ENCODE measurements around the gene GSG1. TPM values are rescaled to one million over a fixed set of nuclear protein-coding genes. Genes with fewer than 3 reads are reported as not detected.

Gene GSG1
- total RNA-seq, 1 experiment from 2014 or later: 0.22 TPM

DNA sequence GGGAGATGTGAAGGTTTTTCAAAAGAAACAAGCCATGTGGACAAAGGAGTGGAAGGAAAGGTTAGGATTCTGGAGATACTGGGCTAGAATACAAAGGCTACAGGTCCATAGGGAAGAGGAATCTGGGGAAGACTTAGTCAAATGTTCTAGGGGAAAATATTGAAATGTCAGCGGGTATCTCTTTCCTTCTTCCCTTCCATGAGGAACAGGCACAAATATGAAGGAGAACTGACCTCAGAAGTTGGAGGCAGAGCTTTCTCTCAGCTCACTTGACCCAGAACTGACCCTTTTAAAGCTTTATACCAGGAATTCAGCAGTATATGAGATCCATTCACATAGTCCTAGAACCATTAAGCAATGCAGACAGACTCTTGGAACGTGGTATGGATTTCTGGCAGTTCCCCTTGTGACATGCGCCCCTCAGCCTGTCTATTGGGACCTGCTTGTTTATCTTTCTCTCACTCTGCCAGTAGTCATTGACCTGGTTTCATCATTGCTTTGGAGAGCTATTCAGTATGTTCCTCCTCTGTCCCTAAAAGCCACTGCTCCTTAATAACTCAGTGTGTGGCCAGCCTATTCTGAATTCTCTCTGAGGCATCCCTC, 43.0 kb upstream of the GSG1 start:
- Histone ChIP-seq H2AK5ac (ENCODE audit: insufficient read length, low read length) (no peak overlapping the region), H2BK12ac (ENCODE audit: insufficient read length, low read depth, low read length) (no peak overlapping the region), H3K9ac (ENCODE audit: extremely low read depth, insufficient read length, low read length) (no peak overlapping the region), H2BK15ac (ENCODE audit: low read depth, low read length) (no peak overlapping the region), H4K5ac (ENCODE audit: insufficient read length, low read depth, low read length) (no peak overlapping the region), H4K91ac (ENCODE audit: insufficient read length, low read depth, low read length) (no peak overlapping the region), H2BK5ac (ENCODE audit: insufficient read length, low read length) (no peak overlapping the region), H4K8ac (replicated peaks; ENCODE audit: insufficient read length, low read depth, low read length) (no peak overlapping the region), H3K9me3 (ENCODE audit: control insufficient read depth, low read depth, low read length) (no peaks in the 10 kb centered on the region), H3K27ac (ENCODE audit: insufficient read length, low read depth, low read length) (no peak overlapping the region), H3K14ac (ENCODE audit: insufficient read depth, low read length) (no peak overlapping the region), H3K27me3 (ENCODE audit: insufficient read depth, low read length) (no peaks in the 10 kb centered on the region), H2BK120ac (ENCODE audit: low read depth, low read length, poor library complexity, severe bottlenecking) (no peak overlapping the region), H3K56ac (ENCODE audit: insufficient read length, low read depth, low read length) (no peak overlapping the region), H3K4me1 (ENCODE audit: insufficient read depth, low read length) (no peaks in the 10 kb centered on the region), H2BK20ac (ENCODE audit: low read depth, low read length, poor library complexity, severe bottlenecking) (no peak overlapping the region), H2AFZ (ENCODE audit: low read length) (no peak overlapping the region), H3K23ac (ENCODE audit: insufficient read length, low read depth, low read length) (no peak overlapping the region), H3K4me2 (ENCODE audit: insufficient read depth, insufficient read length, low read length) (no peak overlapping the region), H4K20me1 (ENCODE audit: control insufficient read depth, insufficient read depth, insufficient read length) (no peaks in the 10 kb centered on the region), H3T11ph (ENCODE audit: low read length) (no peak overlapping the region), H3K4ac (ENCODE audit: low read depth, low read length) (no peak overlapping the region), H3K18ac (ENCODE audit: insufficient read length, low read depth, low read length) (no peak overlapping the region), H3K79me2 (ENCODE audit: insufficient read depth, low read length) (no peaks in the 10 kb centered on the region), H3K23me2 (ENCODE audit: insufficient read length, low read depth, low read length, poor library complexity, severe bottlenecking) (no peaks in the 10 kb centered on the region), H3K79me1 (ENCODE audit: insufficient read depth, low read depth, low read length, poor library complexity, severe bottlenecking) (no peaks in the 10 kb centered on the region)
- 0 out of 7 replicates have a peak, but pooled peaks cover 0 to 3% (median 0%) of the 10 kb centered on the region in 3 experiments for H3K36me3 Mint-ChIP-seq (ENCODE audit: insufficient read depth in 1 of 3, low read depth in 3 of 3)
- no peak overlapping the region for H3K4me3 Mint-ChIP-seq
- no peaks in the 10 kb centered on the region; a peak in 1 of 5 replicates for H3K9me3 Mint-ChIP-seq
- no peaks in the 10 kb centered on the region; the same call in 1 of the 2 replicates for H3K27me3 Mint-ChIP-seq (ENCODE audit: low read depth)
- TF ChIP-seq, protein P1, sequence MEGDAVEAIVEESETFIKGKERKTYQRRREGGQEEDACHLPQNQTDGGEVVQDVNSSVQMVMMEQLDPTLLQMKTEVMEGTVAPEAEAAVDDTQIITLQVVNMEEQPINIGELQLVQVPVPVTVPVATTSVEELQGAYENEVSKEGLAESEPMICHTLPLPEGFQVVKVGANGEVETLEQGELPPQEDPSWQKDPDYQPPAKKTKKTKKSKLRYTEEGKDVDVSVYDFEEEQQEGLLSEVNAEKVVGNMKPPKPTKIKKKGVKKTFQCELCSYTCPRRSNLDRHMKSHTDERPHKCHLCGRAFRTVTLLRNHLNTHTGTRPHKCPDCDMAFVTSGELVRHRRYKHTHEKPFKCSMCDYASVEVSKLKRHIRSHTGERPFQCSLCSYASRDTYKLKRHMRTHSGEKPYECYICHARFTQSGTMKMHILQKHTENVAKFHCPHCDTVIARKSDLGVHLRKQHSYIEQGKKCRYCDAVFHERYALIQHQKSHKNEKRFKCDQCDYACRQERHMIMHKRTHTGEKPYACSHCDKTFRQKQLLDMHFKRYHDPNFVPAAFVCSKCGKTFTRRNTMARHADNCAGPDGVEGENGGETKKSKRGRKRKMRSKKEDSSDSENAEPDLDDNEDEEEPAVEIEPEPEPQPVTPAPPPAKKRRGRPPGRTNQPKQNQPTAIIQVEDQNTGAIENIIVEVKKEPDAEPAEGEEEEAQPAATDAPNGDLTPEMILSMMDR (conservative IDR thresholded peaks at IDR 0.05): no peak
- H3K4me1 Mint-ChIP-seq: no peaks in the 10 kb centered on the region
- no peak overlapping the region; a peak in 1 of 7 replicates for H3K27ac Mint-ChIP-seq
- no CpG with 5 or more reads among the region's 3 CpGs for WGBS (ENCODE audit: extremely low coverage, insufficient read length, low lambda C conversion rate)
- no peak for DNase-seq
